Caco-2 (cell line): ENCODE measurements around the gene PLCD4. TPM values are rescaled to one million over a fixed set of nuclear protein-coding genes. Genes with fewer than 3 reads are reported as not detected.
A peak's percentile ranks its signal among the peaks of the same experiment; 100 is the strongest.

Experiments used
- BruUV-seq: library from RNA; stranded (reverse); fragments of 400-500 nt; replicated peaks from 2 replicates; lab custom pipeline; 2021; lab: Mats Ljungman, UMichigan
- CTCF ChIA-PET: fragments of 300-600 bp; sonication (Branson Sonifier 250); formaldehyde crosslinking; loops from one replicate; lab custom pipeline; 2022; ENCODE audit warnings: antibody characterized with exemption; lab: Charles Lee
- POLR2A ChIA-PET: fragments of 300-600 bp; sonication (Branson Sonifier 250); formaldehyde crosslinking; loops from one replicate; lab custom pipeline; 2022; ENCODE audit warnings: antibody characterized with exemption; lab: Charles Lee
- DNase-seq, 2 experiments: peaks; one replicate each; pipeline versions ENCODE4 v3.0.0 to v3.0.0-alpha.2; 2020 to 2022
- H3K27me3 ChIP-seq: replicated peaks from 2 replicates; pipeline ENCODE4 v1.6.0; 2011; ENCODE audit warnings: low read length; ENCODE audit not compliant: control insufficient read depth, insufficient read depth
- H3K36me3 ChIP-seq: 2 replicates; pipeline ENCODE4 v1.5.1; 2011; ENCODE audit warnings: low read length; ENCODE audit not compliant: control insufficient read depth, insufficient read depth
- H3K4me1 ChIP-seq: fragments of 250-450 bp; sonication (Bioruptor Pico); 2 replicates; pipeline ENCODE4 v1.5.1; 2020; ENCODE audit warnings: mild to moderate bottlenecking
- H3K4me3 ChIP-seq: 2 replicates; pipeline ENCODE4 v1.5.1; 2011; ENCODE audit warnings: low read depth, mild to moderate bottlenecking, control low read depth, low read length
- H3K9me3 ChIP-seq: fragments of 250-450 bp; sonication (Bioruptor Pico); 2 replicates; pipeline ENCODE4 v1.5.1; 2020; ENCODE audit warnings: mild to moderate bottlenecking, moderate library complexity
- H3K27ac Mint-ChIP-seq: one replicate; pipeline ENCODE4 v1.8.0; 2022; ENCODE audit warnings: mixed read lengths; ENCODE audit not compliant: unreplicated experiment
- H3K27me3 Mint-ChIP-seq: one replicate; pipeline ENCODE4 v1.8.0; 2022; ENCODE audit warnings: mixed read lengths; ENCODE audit not compliant: insufficient read depth, unreplicated experiment
- H3K36me3 Mint-ChIP-seq: one replicate; pipeline ENCODE4 v1.8.0; 2022; ENCODE audit warnings: mild to moderate bottlenecking, mixed read lengths; ENCODE audit not compliant: insufficient read depth, unreplicated experiment
- H3K4me1 Mint-ChIP-seq: one replicate; pipeline ENCODE4 v1.8.0; 2022; ENCODE audit warnings: low read depth, mixed read lengths; ENCODE audit not compliant: unreplicated experiment
- H3K4me3 Mint-ChIP-seq: one replicate; pipeline ENCODE4 v1.8.0; 2022; ENCODE audit warnings: mild to moderate bottlenecking, moderate library complexity, mixed read lengths; ENCODE audit not compliant: unreplicated experiment
- H3K9me3 Mint-ChIP-seq: one replicate; pipeline ENCODE4 v1.8.0; 2022; ENCODE audit warnings: mixed read lengths; ENCODE audit not compliant: unreplicated experiment
- CTCF ChIP-seq, 2 experiments: fragments of 200-600 bp in 1 of 2; IDR thresholded peaks; 1 replicate in 1 of 2; 2 replicates in 1 of 2; pipeline versions ENCODE4 v1.5.1 to v1.8.0; 2011 to 2022; ENCODE audit warnings: antibody characterized with exemption in 1 of 2, control low read depth in 1 of 2, inconsistent platforms in 1 of 2, low read depth in 1 of 2, low read length in 1 of 2, mild to moderate bottlenecking in 1 of 2, moderate library complexity in 1 of 2; ENCODE audit not compliant: insufficient read depth in 1 of 2, severe bottlenecking in 1 of 2, unreplicated experiment in 1 of 2
- intact Hi-C: fragments of 100-400 bp; cut with micrococcal nuclease; formaldehyde crosslinking; loops from one replicate; pipeline ENCODE4 v1.10.0; 2022; ENCODE audit not compliant: unreplicated experiment
- total RNA-seq: library from RNA; stranded (reverse); gene quantifications from 2 replicates; pipeline ENCODE4 v1.2.3, GENCODE V29; 2022

PLCD4 gene
- total RNA-seq, 1 experiment from 2014 or later = 0.48 TPM

DNA sequence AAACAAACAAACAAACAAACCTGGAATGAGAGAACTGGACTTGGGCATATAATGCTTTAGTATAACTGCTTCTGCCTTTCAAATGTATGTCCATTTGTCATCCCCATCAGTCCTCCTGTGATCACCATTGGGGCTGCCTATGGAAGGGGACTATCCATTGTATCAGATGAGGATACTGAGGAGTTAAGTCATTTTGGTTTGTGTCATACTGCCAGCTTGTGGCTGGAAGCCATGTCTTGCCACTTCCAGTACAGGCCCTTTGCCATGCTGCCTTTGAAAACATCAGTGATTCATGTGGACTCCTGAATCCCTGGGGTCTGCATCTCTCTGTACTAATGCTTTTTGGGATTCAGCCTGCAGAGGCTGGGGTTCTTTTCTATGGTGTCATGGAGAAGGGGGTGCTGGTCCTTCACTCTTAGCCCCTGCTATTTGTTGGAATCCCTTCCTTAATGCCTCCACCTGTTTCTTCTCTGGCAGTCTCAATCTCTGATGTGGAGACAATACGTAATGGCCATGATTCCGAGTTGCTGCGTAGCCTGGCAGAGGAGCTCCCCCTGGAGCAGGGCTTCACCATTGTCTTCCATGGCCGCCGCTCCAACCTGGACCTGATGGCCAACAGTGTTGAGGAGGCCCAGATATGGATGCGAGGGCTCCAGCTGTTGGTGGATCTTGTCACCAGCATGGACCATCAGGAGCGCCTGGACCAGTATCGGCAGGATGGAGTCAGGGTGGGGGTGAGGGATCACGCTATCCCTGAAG lies 10.6 kb downstream of the PLCD4 start:
- BruUV-seq = no TSS peak
- ChIA-PET CTCF (no interaction called here), POLR2A (no interaction called here)
- no peaks in the 10 kb centered on the region for H3K36me3 Mint-ChIP-seq
- no peaks in the 10 kb centered on the region for H3K27me3 Mint-ChIP-seq
- Histone ChIP-seq H3K36me3 (no peaks in the 10 kb centered on the region), H3K9me3 (no peaks in the 10 kb centered on the region), H3K4me3 (no peak overlapping the region), H3K4me1 (no peaks in the 10 kb centered on the region), H3K27me3 (no peaks in the 10 kb centered on the region)
- peak in 1 of 2 experiments; percentile 16 for DNase-seq
- no peaks in the 10 kb centered on the region for H3K9me3 Mint-ChIP-seq
- H3K4me1 Mint-ChIP-seq = peaks cover 5% of the 10 kb centered on the region
- H3K27ac Mint-ChIP-seq = no peak overlapping the region
- no peak for TF ChIP-seq CTCF (IDR thresholded peaks at IDR 0.05; ENCODE audit: insufficient read depth in 1 of 2, low read depth in 1 of 2, low read length in 1 of 2, severe bottlenecking in 1 of 2, unreplicated experiment in 1 of 2)
- no peak overlapping the region for H3K4me3 Mint-ChIP-seq
- intact Hi-C loops = no loop called here

DNA sequence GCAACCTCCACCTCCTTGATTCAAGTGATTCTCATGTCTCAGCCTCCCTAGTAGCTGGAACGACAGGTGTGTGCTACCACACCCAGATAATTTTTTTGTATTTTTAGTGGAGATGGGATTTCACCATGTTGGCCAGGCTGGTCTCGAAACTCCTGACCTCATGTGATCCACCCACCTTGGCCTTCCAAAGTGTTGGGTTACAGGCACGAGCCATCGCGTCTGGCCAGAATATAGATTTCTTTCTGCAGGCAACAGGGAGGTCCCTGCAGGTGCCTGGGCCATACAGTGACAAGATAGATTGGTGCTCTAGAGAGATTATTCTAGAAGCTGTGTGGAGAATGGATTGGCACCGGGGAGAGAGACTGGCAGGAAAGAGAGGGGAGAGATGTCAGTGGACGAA lies 13.3 kb downstream of the PLCD4 start:
- Mint-ChIP-seq H3K9me3 (no peaks in the 10 kb centered on the region), H3K4me1 (peaks cover under 1% of the 10 kb centered on the region), H3K4me3 (no peak overlapping the region), H3K27ac (no peak overlapping the region), H3K27me3 (no peaks in the 10 kb centered on the region), H3K36me3 (no peaks in the 10 kb centered on the region)
- ChIA-PET POLR2A (no interaction called here), CTCF (no interaction called here)
- no peaks in the 10 kb centered on the region for H3K9me3 ChIP-seq
- no TSS peak for BruUV-seq
- no peak for TF ChIP-seq CTCF (IDR thresholded peaks at IDR 0.05; ENCODE audit: insufficient read depth in 1 of 2, low read depth in 1 of 2, low read length in 1 of 2, severe bottlenecking in 1 of 2, unreplicated experiment in 1 of 2)
- H3K4me3 ChIP-seq = no peak overlapping the region
- H3K36me3 ChIP-seq = no peaks in the 10 kb centered on the region
- DNase-seq = no peak
- H3K27me3 ChIP-seq = no peaks in the 10 kb centered on the region
- intact Hi-C loops = no loop called here
- H3K4me1 ChIP-seq = no peaks in the 10 kb centered on the region

DNA sequence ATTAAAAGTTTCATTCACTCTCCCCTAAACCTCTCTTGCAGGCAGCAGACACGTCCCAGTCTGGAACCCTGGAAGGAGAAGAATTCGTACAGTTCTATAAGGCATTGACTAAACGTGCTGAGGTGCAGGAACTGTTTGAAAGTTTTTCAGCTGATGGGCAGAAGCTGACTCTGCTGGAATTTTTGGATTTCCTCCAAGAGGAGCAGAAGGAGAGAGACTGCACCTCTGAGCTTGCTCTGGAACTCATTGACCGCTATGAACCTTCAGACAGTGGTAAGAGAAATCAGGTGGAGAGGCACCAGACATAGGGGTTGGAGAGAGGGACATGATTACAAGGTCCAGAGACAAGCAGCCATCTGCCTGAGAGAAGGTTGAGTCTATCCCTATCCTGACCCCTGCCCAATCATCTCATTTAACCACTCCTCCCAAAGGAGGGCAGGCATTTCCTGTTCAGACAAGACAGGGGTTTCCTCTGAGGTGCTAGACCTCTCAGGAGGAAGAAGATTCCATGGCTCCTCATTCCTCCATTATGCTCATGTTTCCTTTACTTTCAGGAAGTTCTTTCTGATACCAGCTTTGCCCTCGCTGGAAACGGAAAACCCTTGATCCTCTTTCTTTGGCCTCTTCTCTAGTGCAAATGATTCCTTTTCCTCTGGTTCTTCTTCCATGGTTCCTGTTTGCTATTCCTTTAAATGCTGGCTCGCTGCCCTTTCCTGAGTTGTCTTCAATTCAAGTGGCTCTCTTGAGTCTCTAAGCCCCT lies 15.1 kb downstream of the PLCD4 start:
- Histone ChIP-seq H3K9me3 (no peaks in the 10 kb centered on the region), H3K4me1 (no peaks in the 10 kb centered on the region), H3K4me3 (no peak overlapping the region), H3K36me3 (no peaks in the 10 kb centered on the region), H3K27me3 (no peaks in the 10 kb centered on the region)
- CTCF ChIA-PET = no interaction called here
- intact Hi-C loops = no loop called here
- Mint-ChIP-seq H3K4me3 (no peak overlapping the region), H3K4me1 (no peaks in the 10 kb centered on the region), H3K9me3 (no peaks in the 10 kb centered on the region), H3K36me3 (no peaks in the 10 kb centered on the region), H3K27me3 (no peaks in the 10 kb centered on the region), H3K27ac (no peak overlapping the region)
- no TSS peak for BruUV-seq
- DNase-seq = no peak
- TF ChIP-seq CTCF (IDR thresholded peaks at IDR 0.05; ENCODE audit: insufficient read depth in 1 of 2, low read depth in 1 of 2, low read length in 1 of 2, severe bottlenecking in 1 of 2, unreplicated experiment in 1 of 2) = no peak
- POLR2A ChIA-PET = no interaction called here
